ENCODE results near the gene OR10J1. TPM values are rescaled to one million over a fixed set of nuclear protein-coding genes. Genes with fewer than 3 reads are reported as not detected.

OR10J1 gene
- total RNA-seq, 1 experiment from 2014 or later, result not detected

DNA sequence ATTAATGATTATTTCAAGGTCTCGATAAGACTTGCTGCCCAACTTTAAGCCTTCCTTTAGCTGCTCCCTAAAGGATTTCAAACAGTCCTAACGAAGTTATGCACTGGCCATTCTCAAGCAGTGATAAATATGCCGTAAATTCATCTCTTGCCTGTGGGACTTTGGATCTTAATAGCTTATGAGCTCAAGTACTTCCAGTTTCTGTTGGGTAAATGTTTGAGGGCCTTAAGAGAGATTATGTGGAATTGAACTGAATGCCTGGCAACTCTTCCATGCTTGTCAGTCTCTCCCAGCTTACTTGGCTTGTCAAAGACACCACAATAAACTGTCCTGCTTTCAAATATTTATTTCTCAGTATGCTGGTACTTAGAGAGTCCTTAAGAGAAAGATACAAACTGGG, 11.0 kb upstream of the OR10J1 start (continued):
- no peak for TF ChIP-seq ZBTB21 (CRISPR knock-in tag; IDR thresholded peaks at IDR 0.05; ENCODE audit: borderline replicate concordance)
- TF ChIP-seq, protein P1, sequence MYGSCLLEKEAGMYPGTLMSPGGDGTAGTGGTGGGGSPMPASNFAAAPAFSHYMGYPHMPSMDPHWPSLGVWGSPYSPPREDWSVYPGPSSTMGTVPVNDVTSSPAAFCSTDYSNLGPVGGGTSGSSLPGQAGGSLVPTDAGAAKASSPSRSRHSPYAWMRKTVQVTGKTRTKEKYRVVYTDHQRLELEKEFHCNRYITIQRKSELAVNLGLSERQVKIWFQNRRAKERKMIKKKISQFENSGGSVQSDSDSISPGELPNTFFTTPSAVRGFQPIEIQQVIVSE (CRISPR knock-in tag; IDR thresholded peaks at IDR 0.05; ENCODE audit: borderline replicate concordance), result no peak

DNA sequence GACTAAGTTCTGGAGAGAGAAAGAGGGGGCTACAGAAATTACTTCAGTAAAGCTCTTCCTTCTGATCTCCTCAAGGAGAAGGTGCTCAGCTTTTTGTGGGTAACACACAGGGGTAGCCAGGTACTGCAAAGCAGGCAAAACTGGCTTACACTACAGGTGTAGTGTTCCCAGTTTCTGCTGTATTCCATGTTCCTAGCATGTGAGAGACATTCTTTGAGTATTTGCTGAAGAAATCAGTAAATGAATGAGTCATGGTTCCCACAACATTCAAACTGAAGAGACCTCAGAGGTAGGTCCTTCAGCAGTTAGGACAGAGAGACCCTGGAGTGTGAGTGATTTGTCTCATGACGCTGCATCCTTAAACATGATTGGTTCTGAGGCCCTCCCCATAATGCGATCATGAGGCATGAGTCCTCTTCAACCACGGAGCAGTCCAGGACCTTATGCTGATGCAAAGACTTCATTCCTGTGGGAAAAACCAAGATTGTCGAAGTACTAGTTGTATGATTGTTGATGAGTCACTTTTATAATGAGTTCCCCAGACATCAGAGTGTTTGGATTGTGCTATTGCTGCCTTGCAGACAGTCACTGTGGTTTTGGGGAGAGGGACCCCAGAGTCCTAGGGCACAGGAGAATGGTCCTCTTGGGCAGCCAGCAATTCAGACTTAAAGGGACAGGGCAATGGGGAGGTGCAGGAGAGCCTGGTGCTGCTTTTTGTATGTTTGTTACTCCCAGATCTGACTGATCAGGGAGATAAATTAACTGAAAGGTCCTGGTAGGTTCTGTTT, 10.3 kb upstream of the OR10J1 start:
- ChIA-PET CTCF (no interaction called here), POLR2A (no interaction called here)
- no peak overlapping the region for H3K4me3 Mint-ChIP-seq
- no peak for DNase-seq (ENCODE audit: low spot score)
- no peaks in the 10 kb centered on the region for H3K4me1 Mint-ChIP-seq
- no peaks in the 10 kb centered on the region for H3K27me3 Mint-ChIP-seq (ENCODE audit: low read depth)
- no peaks in the 10 kb centered on the region for H3K9me3 Mint-ChIP-seq
- TF ChIP-seq, protein P2, sequence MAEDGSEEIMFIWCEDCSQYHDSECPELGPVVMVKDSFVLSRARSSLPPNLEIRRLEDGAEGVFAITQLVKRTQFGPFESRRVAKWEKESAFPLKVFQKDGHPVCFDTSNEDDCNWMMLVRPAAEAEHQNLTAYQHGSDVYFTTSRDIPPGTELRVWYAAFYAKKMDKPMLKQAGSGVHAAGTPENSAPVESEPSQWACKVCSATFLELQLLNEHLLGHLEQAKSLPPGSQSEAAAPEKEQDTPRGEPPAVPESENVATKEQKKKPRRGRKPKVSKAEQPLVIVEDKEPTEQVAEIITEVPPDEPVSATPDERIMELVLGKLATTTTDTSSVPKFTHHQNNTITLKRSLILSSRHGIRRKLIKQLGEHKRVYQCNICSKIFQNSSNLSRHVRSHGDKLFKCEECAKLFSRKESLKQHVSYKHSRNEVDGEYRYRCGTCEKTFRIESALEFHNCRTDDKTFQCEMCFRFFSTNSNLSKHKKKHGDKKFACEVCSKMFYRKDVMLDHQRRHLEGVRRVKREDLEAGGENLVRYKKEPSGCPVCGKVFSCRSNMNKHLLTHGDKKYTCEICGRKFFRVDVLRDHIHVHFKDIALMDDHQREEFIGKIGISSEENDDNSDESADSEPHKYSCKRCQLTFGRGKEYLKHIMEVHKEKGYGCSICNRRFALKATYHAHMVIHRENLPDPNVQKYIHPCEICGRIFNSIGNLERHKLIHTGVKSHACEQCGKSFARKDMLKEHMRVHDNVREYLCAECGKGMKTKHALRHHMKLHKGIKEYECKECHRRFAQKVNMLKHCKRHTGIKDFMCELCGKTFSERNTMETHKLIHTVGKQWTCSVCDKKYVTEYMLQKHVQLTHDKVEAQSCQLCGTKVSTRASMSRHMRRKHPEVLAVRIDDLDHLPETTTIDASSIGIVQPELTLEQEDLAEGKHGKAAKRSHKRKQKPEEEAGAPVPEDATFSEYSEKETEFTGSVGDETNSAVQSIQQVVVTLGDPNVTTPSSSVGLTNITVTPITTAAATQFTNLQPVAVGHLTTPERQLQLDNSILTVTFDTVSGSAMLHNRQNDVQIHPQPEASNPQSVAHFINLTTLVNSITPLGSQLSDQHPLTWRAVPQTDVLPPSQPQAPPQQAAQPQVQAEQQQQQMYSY (CRISPR knock-in tag; IDR thresholded peaks at IDR 0.05), result no peak
- TF ChIP-seq, protein P3, sequence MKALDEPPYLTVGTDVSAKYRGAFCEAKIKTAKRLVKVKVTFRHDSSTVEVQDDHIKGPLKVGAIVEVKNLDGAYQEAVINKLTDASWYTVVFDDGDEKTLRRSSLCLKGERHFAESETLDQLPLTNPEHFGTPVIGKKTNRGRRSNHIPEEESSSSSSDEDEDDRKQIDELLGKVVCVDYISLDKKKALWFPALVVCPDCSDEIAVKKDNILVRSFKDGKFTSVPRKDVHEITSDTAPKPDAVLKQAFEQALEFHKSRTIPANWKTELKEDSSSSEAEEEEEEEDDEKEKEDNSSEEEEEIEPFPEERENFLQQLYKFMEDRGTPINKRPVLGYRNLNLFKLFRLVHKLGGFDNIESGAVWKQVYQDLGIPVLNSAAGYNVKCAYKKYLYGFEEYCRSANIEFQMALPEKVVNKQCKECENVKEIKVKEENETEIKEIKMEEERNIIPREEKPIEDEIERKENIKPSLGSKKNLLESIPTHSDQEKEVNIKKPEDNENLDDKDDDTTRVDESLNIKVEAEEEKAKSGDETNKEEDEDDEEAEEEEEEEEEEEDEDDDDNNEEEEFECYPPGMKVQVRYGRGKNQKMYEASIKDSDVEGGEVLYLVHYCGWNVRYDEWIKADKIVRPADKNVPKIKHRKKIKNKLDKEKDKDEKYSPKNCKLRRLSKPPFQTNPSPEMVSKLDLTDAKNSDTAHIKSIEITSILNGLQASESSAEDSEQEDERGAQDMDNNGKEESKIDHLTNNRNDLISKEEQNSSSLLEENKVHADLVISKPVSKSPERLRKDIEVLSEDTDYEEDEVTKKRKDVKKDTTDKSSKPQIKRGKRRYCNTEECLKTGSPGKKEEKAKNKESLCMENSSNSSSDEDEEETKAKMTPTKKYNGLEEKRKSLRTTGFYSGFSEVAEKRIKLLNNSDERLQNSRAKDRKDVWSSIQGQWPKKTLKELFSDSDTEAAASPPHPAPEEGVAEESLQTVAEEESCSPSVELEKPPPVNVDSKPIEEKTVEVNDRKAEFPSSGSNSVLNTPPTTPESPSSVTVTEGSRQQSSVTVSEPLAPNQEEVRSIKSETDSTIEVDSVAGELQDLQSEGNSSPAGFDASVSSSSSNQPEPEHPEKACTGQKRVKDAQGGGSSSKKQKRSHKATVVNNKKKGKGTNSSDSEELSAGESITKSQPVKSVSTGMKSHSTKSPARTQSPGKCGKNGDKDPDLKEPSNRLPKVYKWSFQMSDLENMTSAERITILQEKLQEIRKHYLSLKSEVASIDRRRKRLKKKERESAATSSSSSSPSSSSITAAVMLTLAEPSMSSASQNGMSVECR (CRISPR knock-in tag; IDR thresholded peaks at IDR 0.05; ENCODE audit: borderline replicate concordance), result no peak
- TF ChIP-seq, protein P4, sequence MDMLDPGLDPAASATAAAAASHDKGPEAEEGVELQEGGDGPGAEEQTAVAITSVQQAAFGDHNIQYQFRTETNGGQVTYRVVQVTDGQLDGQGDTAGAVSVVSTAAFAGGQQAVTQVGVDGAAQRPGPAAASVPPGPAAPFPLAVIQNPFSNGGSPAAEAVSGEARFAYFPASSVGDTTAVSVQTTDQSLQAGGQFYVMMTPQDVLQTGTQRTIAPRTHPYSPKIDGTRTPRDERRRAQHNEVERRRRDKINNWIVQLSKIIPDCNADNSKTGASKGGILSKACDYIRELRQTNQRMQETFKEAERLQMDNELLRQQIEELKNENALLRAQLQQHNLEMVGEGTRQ (CRISPR knock-in tag; IDR thresholded peaks at IDR 0.05), result no peak
- TF ChIP-seq, protein P5, sequence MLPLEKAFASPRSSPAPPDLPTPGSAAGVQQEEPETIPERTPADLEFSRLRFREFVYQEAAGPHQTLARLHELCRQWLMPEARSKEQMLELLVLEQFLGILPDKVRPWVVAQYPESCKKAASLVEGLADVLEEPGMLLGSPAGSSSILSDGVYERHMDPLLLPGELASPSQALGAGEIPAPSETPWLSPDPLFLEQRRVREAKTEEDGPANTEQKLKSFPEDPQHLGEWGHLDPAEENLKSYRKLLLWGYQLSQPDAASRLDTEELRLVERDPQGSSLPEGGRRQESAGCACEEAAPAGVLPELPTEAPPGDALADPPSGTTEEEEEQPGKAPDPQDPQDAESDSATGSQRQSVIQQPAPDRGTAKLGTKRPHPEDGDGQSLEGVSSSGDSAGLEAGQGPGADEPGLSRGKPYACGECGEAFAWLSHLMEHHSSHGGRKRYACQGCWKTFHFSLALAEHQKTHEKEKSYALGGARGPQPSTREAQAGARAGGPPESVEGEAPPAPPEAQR (CRISPR knock-in tag; IDR thresholded peaks at IDR 0.05), result no peak
- TF ChIP-seq TEAD4 (CRISPR knock-in tag; IDR thresholded peaks at IDR 0.05) (no peak), IRF2 (CRISPR knock-in tag; IDR thresholded peaks at IDR 0.05; ENCODE audit: borderline replicate concordance, low read depth) (no peak), NFE2L1 (CRISPR knock-in tag; IDR thresholded peaks at IDR 0.05) (no peak), MXD4 (CRISPR knock-in tag; IDR thresholded peaks at IDR 0.05; ENCODE audit: borderline replicate concordance) (no peak)
- TF ChIP-seq, protein P6, sequence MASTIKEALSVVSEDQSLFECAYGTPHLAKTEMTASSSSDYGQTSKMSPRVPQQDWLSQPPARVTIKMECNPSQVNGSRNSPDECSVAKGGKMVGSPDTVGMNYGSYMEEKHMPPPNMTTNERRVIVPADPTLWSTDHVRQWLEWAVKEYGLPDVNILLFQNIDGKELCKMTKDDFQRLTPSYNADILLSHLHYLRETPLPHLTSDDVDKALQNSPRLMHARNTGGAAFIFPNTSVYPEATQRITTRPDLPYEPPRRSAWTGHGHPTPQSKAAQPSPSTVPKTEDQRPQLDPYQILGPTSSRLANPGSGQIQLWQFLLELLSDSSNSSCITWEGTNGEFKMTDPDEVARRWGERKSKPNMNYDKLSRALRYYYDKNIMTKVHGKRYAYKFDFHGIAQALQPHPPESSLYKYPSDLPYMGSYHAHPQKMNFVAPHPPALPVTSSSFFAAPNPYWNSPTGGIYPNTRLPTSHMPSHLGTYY (CRISPR knock-in tag; IDR thresholded peaks at IDR 0.05), result no peak
- TF ChIP-seq, protein P7, sequence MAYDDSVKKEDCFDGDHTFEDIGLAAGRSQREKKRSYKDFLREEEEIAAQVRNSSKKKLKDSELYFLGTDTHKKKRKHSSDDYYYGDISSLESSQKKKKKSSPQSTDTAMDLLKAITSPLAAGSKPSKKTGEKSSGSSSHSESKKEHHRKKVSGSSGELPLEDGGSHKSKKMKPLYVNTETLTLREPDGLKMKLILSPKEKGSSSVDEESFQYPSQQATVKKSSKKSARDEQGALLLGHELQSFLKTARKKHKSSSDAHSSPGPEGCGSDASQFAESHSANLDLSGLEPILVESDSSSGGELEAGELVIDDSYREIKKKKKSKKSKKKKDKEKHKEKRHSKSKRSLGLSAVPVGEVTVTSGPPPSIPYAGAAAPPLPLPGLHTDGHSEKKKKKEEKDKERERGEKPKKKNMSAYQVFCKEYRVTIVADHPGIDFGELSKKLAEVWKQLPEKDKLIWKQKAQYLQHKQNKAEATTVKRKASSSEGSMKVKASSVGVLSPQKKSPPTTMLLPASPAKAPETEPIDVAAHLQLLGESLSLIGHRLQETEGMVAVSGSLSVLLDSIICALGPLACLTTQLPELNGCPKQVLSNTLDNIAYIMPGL (CRISPR knock-in tag; IDR thresholded peaks at IDR 0.05), result no peak
- TF ChIP-seq, protein P8, sequence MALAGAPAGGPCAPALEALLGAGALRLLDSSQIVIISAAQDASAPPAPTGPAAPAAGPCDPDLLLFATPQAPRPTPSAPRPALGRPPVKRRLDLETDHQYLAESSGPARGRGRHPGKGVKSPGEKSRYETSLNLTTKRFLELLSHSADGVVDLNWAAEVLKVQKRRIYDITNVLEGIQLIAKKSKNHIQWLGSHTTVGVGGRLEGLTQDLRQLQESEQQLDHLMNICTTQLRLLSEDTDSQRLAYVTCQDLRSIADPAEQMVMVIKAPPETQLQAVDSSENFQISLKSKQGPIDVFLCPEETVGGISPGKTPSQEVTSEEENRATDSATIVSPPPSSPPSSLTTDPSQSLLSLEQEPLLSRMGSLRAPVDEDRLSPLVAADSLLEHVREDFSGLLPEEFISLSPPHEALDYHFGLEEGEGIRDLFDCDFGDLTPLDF (CRISPR knock-in tag; IDR thresholded peaks at IDR 0.05), result no peak
- no peak overlapping the region for H3K27ac Mint-ChIP-seq
- H3K36me3 Mint-ChIP-seq, result no peaks in the 10 kb centered on the region
- ATAC-seq, result no peak

Measured in WTC11 (cell line).